Muscle of leg (tissue), 11 donors: ENCODE measurements around the gene MAST4. TPM values are rescaled to one million over a fixed set of nuclear protein-coding genes. Genes with fewer than 3 reads are reported as not detected.

Experiments used
- DNase-seq: peaks from one replicate; pipeline ENCODE4 v3.0.0; 2013
- H3K27ac ChIP-seq: one replicate; pipeline ENCODE4 v1.5.1; 2013; ENCODE audit warnings: mild to moderate bottlenecking, low read length, control low read depth
- H3K27me3 ChIP-seq: one replicate; pipeline ENCODE4 v1.6.1; 2013; ENCODE audit warnings: low read length; ENCODE audit not compliant: control insufficient read depth, insufficient read depth
- H3K36me3 ChIP-seq: one replicate; pipeline ENCODE4 v1.6.1; 2013; ENCODE audit warnings: low read length; ENCODE audit not compliant: control insufficient read depth, insufficient read depth
- H3K4me1 ChIP-seq: one replicate; pipeline ENCODE4 v1.6.1; 2013; ENCODE audit warnings: low read length; ENCODE audit not compliant: control insufficient read depth, insufficient read depth
- H3K4me3 ChIP-seq: one replicate; pipeline ENCODE4 v1.5.1; 2013; ENCODE audit warnings: low read length, control low read depth
- H3K9me3 ChIP-seq: replicated peaks from 2 replicates; pipeline ENCODE4 v1.6.1; 2013; ENCODE audit warnings: low read depth, low read length; ENCODE audit not compliant: control insufficient read depth
- WGBS: methylation state at CpG from one replicate; pipeline ENCODE4 v1.1.5; 2013; ENCODE audit warnings: missing lambda C conversion rate; ENCODE audit not compliant: insufficient coverage; 5-methylcytosine and 5-hydroxymethylcytosine counted together
- polyA plus RNA-seq, 8 donors: library from polyadenylated mRNA; unstranded; fragments of 120-200 nt; gene quantifications; one replicate each; pipeline versions ENCODE4 v1.2.1 to v1.2.3, GENCODE V29; 2013; ENCODE audit warnings: inconsistent platforms in 1 of 8, low replicate concordance in 1 of 8; ENCODE audit not compliant: insufficient read length in 8 of 8, insufficient read depth in 1 of 8
- total RNA-seq: library from RNA; stranded (reverse); fragments of 120-200 nt; gene quantifications from one replicate; pipeline ENCODE4 v1.2.4, GENCODE V29; 2013

Gene MAST4
- total and polyA plus RNA-seq, 9 donors, result 7.3 to 15.4 (median 10.9) TPM

DNA sequence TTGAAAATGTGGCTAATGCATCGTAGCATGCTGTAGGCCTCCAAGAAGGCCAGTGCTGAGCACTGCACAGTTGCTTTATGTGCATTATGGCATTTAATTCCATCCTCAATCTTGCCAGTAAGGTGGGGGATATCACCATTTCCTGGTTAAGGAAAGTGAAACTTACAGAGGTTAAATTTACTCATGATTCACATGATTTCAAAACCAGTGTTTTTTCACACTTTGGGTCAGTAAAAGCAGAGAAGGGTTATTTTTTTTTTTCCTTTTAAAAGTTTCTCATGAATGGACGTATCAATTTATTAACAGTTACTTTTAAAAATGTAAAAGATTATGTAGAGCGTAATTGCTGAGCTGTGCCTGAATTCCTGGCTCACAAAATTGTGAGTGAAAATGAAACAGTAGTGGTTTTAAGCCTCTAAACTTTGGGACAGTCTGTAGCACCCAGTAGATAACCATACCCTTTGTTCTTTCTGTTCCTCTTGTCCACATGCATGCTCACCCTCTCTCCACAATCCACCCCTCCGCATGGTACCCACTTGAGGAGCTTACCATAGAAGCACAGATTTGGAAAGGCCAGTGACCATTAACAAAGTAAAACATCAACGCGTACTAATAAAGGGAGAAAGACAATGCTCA lies 21.2 kb downstream of the MAST4 start:
- WGBS, result 96% methylated on average over 3 of the region's 6 CpGs
- Histone ChIP-seq H3K4me1 (no peaks in the 10 kb centered on the region), H3K9me3 (no peaks in the 10 kb centered on the region), H3K36me3 (no peaks in the 10 kb centered on the region), H3K27me3 (no peaks in the 10 kb centered on the region), H3K4me3 (no peak overlapping the region), H3K27ac (no peak overlapping the region)
- DNase-seq, result no peak

DNA sequence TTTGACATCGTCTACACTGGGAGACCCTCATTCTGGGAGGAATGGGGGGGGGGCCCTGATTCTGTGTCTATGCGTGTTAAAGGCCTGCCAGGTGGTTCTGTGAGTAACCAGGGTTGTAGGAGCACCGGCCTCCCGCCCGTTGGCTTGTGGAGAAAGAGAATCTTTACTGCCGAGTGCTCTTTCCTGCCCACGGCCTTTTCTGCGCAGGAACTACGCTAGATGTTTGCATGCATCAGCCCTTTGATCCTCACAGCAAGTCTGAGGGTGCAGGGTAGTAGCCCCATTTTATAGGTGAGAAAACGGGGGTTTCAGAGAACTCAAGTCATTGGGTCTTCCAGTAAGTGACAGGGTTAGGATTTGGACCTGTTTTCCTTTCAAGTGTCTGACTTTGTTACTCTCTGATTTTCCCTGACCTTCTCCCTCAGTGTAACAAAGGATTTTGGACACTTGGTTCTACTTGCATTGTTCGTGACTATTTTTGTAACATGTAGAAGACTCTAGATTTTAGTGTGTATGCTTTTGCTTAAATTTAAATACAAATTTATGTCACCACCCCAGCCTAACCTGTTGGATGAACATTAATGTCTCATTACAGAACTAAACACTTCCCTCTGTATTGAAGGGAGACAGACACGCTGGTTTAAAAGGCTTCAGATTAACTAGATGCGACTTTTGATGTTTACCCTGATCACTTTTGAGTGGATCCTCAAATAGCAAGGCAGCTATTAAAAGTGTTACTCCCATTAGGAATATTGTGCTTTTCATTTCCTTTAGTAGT lies 22.0 kb downstream of the MAST4 start:
- WGBS, result 94% methylated on average over 5 of the region's 13 CpGs
- no peak overlapping the region for H3K27ac ChIP-seq

GRCh38 chr5:66620711-66621110 lies 24.5 kb downstream of the MAST4 start:
- H3K27ac ChIP-seq, result no peak overlapping the region
- no peak overlapping the region for H3K4me3 ChIP-seq
- no peaks in the 10 kb centered on the region for H3K4me1 ChIP-seq
- no peaks in the 10 kb centered on the region for H3K27me3 ChIP-seq
- H3K36me3 ChIP-seq, result no peaks in the 10 kb centered on the region
- no peaks in the 10 kb centered on the region for H3K9me3 ChIP-seq
- WGBS, result no CpG with 5 or more reads among the region's 1 CpG
- no peak for DNase-seq

More for the DNA sequence above, 22.0 kb downstream of the MAST4 start:
- Histone ChIP-seq H3K36me3 (no peaks in the 10 kb centered on the region), H3K4me1 (no peaks in the 10 kb centered on the region), H3K27me3 (no peaks in the 10 kb centered on the region), H3K4me3 (no peak overlapping the region), H3K9me3 (no peaks in the 10 kb centered on the region)
- DNase-seq, result no peak

DNA sequence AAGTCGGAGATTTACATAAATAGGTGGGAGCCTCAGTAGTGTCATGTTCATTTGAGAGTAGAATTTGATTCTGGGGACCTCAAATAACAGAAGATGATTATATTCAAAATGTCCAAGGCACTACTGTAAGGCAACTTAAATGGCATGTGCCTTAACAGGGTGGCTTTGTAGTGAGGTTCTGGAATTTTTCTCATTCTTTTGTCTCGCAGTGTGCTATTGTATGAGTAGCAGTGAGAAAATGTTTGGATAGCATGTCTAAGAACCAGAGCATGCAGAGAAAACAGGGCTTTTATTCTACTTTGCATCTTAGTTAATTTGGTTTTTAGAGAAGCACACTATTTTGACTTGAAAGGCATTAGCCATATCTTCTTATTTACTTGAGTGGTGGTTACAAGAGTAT lies 25.0 kb downstream of the MAST4 start:
- no peak for DNase-seq
- H3K9me3 ChIP-seq, result no peaks in the 10 kb centered on the region
- WGBS, result no CpG with 5 or more reads among the region's 2 CpGs
- no peak overlapping the region for H3K4me3 ChIP-seq
- no peaks in the 10 kb centered on the region for H3K27me3 ChIP-seq
- no peaks in the 10 kb centered on the region for H3K36me3 ChIP-seq
- H3K27ac ChIP-seq, result no peak overlapping the region
- no peaks in the 10 kb centered on the region for H3K4me1 ChIP-seq

GRCh38 chr5:66621736-66622135 lies 25.5 kb downstream of the MAST4 start:
- Histone ChIP-seq H3K27me3 (no peaks in the 10 kb centered on the region), H3K4me1 (no peaks in the 10 kb centered on the region), H3K4me3 (no peak overlapping the region), H3K36me3 (no peaks in the 10 kb centered on the region), H3K9me3 (no peaks in the 10 kb centered on the region), H3K27ac (no peak overlapping the region)
- no peak for DNase-seq
- 80% methylated on average over 3 of the region's 4 CpGs for WGBS

DNA sequence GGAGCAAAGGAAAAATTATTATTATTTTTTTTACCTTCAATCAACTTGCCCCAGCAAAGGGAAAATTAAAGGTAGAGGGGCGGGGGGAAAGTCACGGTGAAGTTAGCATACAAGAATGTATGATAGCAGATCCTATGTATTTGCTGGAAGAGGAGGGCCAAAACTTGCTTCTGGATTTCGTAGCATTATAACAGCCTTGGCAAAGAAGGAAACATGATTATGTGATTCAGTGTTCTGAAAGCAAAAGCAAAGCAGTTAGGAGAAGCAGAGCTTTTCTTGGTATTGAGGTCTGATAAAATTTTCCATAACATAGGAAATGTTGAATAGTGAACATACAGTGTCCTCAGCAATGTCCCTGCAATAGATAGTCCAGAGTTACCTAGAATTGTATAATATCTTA lies 32.4 kb downstream of the MAST4 start:
- H3K9me3 ChIP-seq, result no peaks in the 10 kb centered on the region
- H3K4me3 ChIP-seq, result no peak overlapping the region
- H3K27me3 ChIP-seq, result no peaks in the 10 kb centered on the region
- H3K36me3 ChIP-seq, result no peaks in the 10 kb centered on the region
- WGBS, result 54% methylated on average over 3 of the region's 3 CpGs
- H3K4me1 ChIP-seq, result no peaks in the 10 kb centered on the region
- H3K27ac ChIP-seq, result no peak overlapping the region
- peak; percentile 62 for DNase-seq

GRCh38 chr5:66629446-66629845 lies 33.3 kb downstream of the MAST4 start:
- Histone ChIP-seq H3K27me3 (no peaks in the 10 kb centered on the region), H3K4me1 (no peaks in the 10 kb centered on the region), H3K36me3 (no peaks in the 10 kb centered on the region), H3K4me3 (no peak overlapping the region), H3K9me3 (no peaks in the 10 kb centered on the region), H3K27ac (no peak overlapping the region)
- no peak for DNase-seq
- WGBS, result no CpG with 5 or more reads among the region's 2 CpGs

- DNase-seq, result no peak
- no peaks in the 10 kb centered on the region for H3K36me3 ChIP-seq
- H3K27ac ChIP-seq, result no peak overlapping the region
- no peak overlapping the region for H3K4me3 ChIP-seq
- H3K9me3 ChIP-seq, result no peaks in the 10 kb centered on the region
- no peaks in the 10 kb centered on the region for H3K4me1 ChIP-seq
- H3K27me3 ChIP-seq, result no peaks in the 10 kb centered on the region
- WGBS, result 40% methylated on average over 1 of the region's 3 CpGs
These were observed 37.6 kb downstream of the MAST4 start for GRCh38 chr5:66633754-66634153.

- Histone ChIP-seq H3K4me3 (no peak overlapping the region), H3K27me3 (no peaks in the 10 kb centered on the region), H3K9me3 (no peaks in the 10 kb centered on the region), H3K4me1 (no peaks in the 10 kb centered on the region), H3K36me3 (no peaks in the 10 kb centered on the region), H3K27ac (no peak overlapping the region)
- DNase-seq, result no peak
- 64% methylated on average over 2 of the region's 3 CpGs for WGBS
These were observed 38.4 kb downstream of the MAST4 start for GRCh38 chr5:66634601-66635000.

DNA sequence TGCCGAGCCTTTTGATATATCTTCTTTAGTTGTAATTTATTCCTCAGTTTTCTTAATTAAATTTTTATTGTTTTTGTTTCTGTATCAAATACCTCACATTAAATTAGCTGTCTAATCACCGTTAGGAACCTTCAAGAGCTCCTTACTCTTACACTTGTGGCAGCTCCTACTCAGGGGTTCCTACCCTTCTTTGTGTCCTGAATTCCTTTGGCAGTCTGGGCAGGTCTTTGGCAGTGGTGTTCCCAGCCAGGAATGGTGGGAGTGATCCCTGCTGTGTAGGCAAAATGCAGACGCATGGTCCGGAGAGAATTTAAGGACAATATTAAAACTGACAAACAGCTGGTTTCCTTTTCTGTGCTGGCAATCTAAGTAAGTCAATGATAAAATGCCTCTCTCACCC lies 41.8 kb downstream of the MAST4 start:
- no peaks in the 10 kb centered on the region for H3K4me1 ChIP-seq

More for the DNA sequence above, 41.8 kb downstream of the MAST4 start:
- no peaks in the 10 kb centered on the region for H3K36me3 ChIP-seq
- DNase-seq, result no peak
- whole genome bisulfite sequencing, result no CpG with 5 or more reads among the region's 4 CpGs
- no peaks in the 10 kb centered on the region for H3K9me3 ChIP-seq
- no peaks in the 10 kb centered on the region for H3K27me3 ChIP-seq
- no peak overlapping the region for H3K27ac ChIP-seq
- H3K4me3 ChIP-seq, result no peak overlapping the region
